Memory B cell (primary cell): ENCODE data around the gene WDFY2.
A peak's percentile ranks its signal among the peaks of the same experiment; 100 is the strongest.

Experiments used
- ATAC-seq: fragments of 150-1000 bp; cut with Tn5 transposase; 2 replicates; pipeline ENCODE4 v1.10.0; 2021; ENCODE audit warnings: low read depth, mild to moderate bottlenecking, moderate library complexity
- DNase-seq, 2 donors: peaks; one replicate each; pipeline ENCODE4 v3.0.0; 2022; ENCODE audit warnings: low spot score in 2 of 2
- H3K27ac Mint-ChIP-seq: one replicate; pipeline ENCODE4 v1.8.0; 2022; ENCODE audit warnings: mild to moderate bottlenecking, moderate library complexity, mixed read lengths
- H3K27me3 Mint-ChIP-seq: one replicate; pipeline ENCODE4 v1.8.0; 2022; ENCODE audit warnings: mixed read lengths
- H3K36me3 Mint-ChIP-seq: one replicate; pipeline ENCODE4 v1.8.0; 2022; ENCODE audit warnings: mild to moderate bottlenecking, mixed read lengths
- H3K4me1 Mint-ChIP-seq: one replicate; pipeline ENCODE4 v1.8.0; 2022; ENCODE audit warnings: mixed read lengths
- H3K4me3 Mint-ChIP-seq: one replicate; pipeline ENCODE4 v1.8.0; 2022; ENCODE audit warnings: mild to moderate bottlenecking, moderate library complexity, mixed read lengths
- H3K9me3 Mint-ChIP-seq: one replicate; pipeline ENCODE4 v1.8.0; 2022; ENCODE audit warnings: mixed read lengths

The WDFY2 gene

GRCh38 chr13:51808811-51809210 is 224.5 kb downstream of the WDFY2 start:
- ATAC-seq = no peak
- Mint-ChIP-seq H3K27ac (no peak overlapping the region), H3K4me1 (peaks cover 21% of the 10 kb centered on the region), H3K36me3 (no peaks in the 10 kb centered on the region), H3K9me3 (no peaks in the 10 kb centered on the region), H3K27me3 (no peaks in the 10 kb centered on the region), H3K4me3 (no peak overlapping the region)
- no peak for DNase-seq

DNA sequence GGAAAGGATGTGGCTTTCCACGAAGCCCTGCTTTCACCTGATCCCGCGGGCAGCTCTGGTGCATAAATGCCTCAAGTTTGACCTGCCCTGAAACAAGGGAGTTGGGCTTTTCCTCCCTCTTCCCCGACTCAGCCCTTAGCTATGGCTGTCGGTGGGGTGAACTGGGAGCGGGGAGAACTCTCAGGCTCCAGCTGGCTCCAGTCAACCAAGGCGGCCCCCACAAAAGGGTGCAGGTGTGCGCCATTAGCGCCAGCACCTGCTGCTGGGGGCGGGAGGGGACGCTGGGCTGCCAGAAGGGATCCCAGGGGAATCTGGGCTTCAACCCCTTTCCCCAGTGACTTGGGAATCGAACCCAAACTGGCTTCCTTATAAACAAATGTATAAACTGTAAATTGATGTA is 226.8 kb downstream of the WDFY2 start:
- H3K9me3 Mint-ChIP-seq = no peaks in the 10 kb centered on the region
- ATAC-seq (no peak), DNase-seq (no peak)
- H3K27ac Mint-ChIP-seq = no peak overlapping the region
- no peaks in the 10 kb centered on the region for H3K36me3 Mint-ChIP-seq
- H3K4me3 Mint-ChIP-seq = no peak overlapping the region
- H3K27me3 Mint-ChIP-seq = no peaks in the 10 kb centered on the region
- H3K4me1 Mint-ChIP-seq = peaks cover 18% of the 10 kb centered on the region

GRCh38 chr13:51811920-51812451 is 227.7 kb downstream of the WDFY2 start:
- Mint-ChIP-seq H3K9me3 (no peaks in the 10 kb centered on the region), H3K27ac (peak overlapping the region; percentile 48), H3K4me1 (peaks cover 14% of the 10 kb centered on the region), H3K36me3 (no peaks in the 10 kb centered on the region), H3K27me3 (no peaks in the 10 kb centered on the region), H3K4me3 (no peak overlapping the region)
- DNase-seq (no peak), ATAC-seq (no peak)

DNA sequence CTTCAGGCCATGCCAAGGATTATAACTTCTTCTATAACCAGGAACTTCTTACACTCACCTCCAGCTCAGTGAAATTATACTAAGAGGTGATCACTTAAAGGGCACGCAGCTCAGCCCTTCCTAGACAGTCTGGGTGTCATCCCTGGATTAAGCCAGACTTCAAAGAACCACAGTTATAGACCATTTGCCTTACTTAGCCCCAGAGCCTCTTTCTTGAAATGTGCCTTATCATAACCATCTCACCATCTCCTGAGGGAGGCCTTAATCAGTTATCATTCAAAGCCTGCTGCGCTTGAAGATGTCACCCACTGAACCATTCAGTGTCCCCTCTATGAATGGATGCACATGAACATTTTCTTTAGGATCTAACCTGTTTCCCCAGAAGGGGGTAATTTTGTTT is 229.8 kb downstream of the WDFY2 start:
- Mint-ChIP-seq H3K36me3 (no peaks in the 10 kb centered on the region), H3K9me3 (no peaks in the 10 kb centered on the region), H3K4me3 (no peak overlapping the region), H3K4me1 (peaks cover 16% of the 10 kb centered on the region), H3K27me3 (no peaks in the 10 kb centered on the region), H3K27ac (no peak overlapping the region)
- ATAC-seq = no peak
- no peak for DNase-seq

DNA sequence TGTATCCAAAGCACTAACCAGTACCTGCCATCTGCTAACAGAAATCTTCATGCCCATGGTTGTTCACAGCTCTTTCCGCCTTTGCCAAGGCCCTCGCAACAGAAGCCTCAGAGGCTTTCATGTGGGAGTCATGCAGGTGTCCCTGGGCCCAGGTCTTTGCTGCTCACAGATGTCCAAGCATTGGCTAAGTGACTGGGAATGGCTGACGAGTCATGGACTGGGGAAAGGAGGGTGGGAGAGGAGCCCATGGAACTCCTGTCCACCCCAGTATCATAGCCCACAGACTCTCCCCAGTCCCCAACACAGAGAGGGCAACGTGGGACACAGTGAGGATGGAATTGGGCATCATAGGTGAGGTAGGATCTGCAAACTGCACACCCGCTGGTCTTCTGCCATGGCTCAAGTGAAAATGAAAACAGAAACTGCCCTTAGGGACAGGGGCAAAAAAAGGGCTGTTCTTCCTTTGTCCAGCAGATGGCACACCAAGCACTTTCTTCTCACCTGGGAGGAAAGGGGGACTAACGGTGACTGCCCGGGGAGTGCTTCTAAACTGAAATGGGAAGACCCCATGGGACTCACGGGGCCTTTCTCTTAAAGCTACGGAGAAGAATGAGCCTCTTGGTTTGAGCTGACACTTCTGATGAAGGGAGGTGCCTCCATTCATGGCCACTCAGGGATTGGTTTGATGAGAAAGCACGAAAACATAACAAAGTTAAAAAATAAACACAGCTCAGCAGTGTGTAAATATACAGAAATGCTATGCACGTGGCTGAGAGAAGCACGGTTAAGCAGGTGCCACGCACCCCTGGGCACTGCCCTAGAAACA is 230.8 kb downstream of the WDFY2 start:
- Mint-ChIP-seq H3K9me3 (no peaks in the 10 kb centered on the region), H3K27ac (no peak overlapping the region), H3K27me3 (no peaks in the 10 kb centered on the region), H3K4me1 (peaks cover 19% of the 10 kb centered on the region), H3K4me3 (peak overlapping the region; percentile 48), H3K36me3 (no peaks in the 10 kb centered on the region)
- peak; percentile 78 to 81 for DNase-seq
- ATAC-seq = peak; percentile 90

GRCh38 chr13:51815848-51816247 is 231.6 kb downstream of the WDFY2 start:
- ATAC-seq (no peak), DNase-seq (no peak)
- Mint-ChIP-seq H3K4me3 (no peak overlapping the region), H3K9me3 (no peaks in the 10 kb centered on the region), H3K27me3 (no peaks in the 10 kb centered on the region), H3K27ac (no peak overlapping the region), H3K36me3 (no peaks in the 10 kb centered on the region), H3K4me1 (peaks cover 24% of the 10 kb centered on the region)

- ATAC-seq (no peak), DNase-seq (no peak)
- Mint-ChIP-seq H3K27me3 (no peaks in the 10 kb centered on the region), H3K27ac (no peak overlapping the region), H3K4me3 (no peak overlapping the region), H3K9me3 (no peaks in the 10 kb centered on the region), H3K36me3 (no peaks in the 10 kb centered on the region), H3K4me1 (peaks cover 29% of the 10 kb centered on the region)
Measured at GRCh38 chr13:51816604-51817249, 232.5 kb downstream of the WDFY2 start.
